HL-60/S4 (cell line): ENCODE data around the gene FAM78A.

ENCODE experiments used
- in situ Hi-C: fragments of 300-500 bp; cut with MboI; formaldehyde crosslinking; loops from 2 replicates; pipeline ENCODE4 v1.14.3; 2022; ENCODE audit warnings: low sequenced_read_pairs

FAM78A gene

GRCh38 chr9:131240047-131240921 lies 36.0 kb downstream of the FAM78A start:
- in situ Hi-C loops = no loop called here

GRCh38 chr9:131239161-131239975 lies 36.9 kb downstream of the FAM78A start:
- in situ Hi-C loops = no loop called here

GRCh38 chr9:131238402-131239021 lies 37.8 kb downstream of the FAM78A start:
- in situ Hi-C loops = no loop called here

GRCh38 chr9:131237931-131238401 lies 38.3 kb downstream of the FAM78A start:
- in situ Hi-C loops = no loop called here

DNA sequence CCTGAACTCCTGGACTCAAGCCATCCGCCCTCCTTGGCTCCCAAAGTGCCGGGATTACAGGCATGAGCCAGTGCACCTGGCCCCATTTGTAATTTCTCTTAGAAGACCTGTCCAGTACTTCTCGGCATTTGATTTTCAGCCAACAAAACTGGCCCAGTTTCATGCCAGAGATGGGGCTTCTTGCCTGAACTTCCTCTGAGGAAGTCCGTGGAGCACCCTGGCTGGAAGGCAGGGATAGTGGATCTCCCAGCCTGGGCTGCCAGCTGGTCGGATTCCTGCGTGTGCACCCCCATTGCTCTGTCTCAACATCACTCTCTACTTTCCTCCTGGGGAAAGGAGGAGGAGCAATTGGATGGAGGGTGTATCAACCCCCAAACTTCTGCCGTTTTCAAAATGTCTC lies 39.0 kb downstream of the FAM78A start:
- in situ Hi-C loops = no loop called here

- in situ Hi-C loops = no loop called here
Measured at GRCh38 chr9:131236761-131237160, 39.5 kb downstream of the FAM78A start.

GRCh38 chr9:131236161-131236560 lies 40.1 kb downstream of the FAM78A start:
- in situ Hi-C loops = no loop called here

- in situ Hi-C loops = no loop called here
Measured at GRCh38 chr9:131235480-131235851, 40.8 kb downstream of the FAM78A start.

- in situ Hi-C loops = no loop called here
Measured at GRCh38 chr9:131234799-131235479, 41.4 kb downstream of the FAM78A start.

DNA sequence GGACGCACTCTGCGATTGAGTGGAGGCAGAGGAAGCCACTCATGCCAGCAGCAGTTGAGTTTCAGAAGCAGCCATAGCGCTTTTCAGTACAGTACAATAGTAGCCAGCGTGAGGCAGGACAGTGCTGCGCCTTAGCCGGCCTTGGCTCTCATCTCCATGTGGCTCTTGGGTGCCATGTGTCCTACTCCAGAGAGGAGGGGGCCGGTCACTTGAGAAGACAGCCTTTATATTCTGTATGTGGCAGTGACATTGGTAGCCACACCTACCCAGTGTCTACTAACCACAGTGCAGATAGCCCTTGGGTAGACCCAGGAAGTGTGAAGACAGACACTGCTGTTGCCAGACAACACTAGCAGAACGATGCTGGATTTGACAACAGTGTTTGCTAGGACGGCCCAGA lies 42.3 kb downstream of the FAM78A start:
- in situ Hi-C loops = no loop called here

- in situ Hi-C loops = no loop called here
Measured at GRCh38 chr9:131233556-131233955, 42.8 kb downstream of the FAM78A start.

- in situ Hi-C loops = no loop called here
Measured at GRCh38 chr9:131228988-131229387, 47.3 kb downstream of the FAM78A start.

DNA sequence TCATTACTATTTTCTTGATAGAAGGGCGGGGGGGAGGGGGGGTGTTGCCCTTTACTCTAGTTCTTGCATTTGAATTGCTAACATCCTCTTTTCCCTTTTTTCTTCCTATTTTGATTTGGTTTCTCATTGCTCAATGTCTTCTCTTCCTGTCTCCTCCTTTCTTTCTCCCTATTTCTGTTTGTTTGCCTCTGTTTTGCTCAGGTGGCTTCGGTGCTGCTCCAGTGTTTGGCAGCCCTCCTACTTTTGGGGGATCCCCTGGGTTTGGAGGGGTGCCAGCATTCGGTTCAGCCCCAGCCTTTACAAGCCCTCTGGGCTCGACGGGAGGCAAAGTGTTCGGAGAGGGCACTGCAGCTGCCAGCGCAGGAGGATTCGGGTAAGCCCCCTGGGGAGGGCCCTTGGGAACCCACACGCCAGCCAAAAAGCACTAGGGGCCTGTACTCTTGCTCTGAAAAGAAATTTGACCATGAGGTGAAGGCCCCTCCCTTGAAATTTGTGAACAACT lies 48.3 kb downstream of the FAM78A start:
- in situ Hi-C loops = no loop called here

DNA sequence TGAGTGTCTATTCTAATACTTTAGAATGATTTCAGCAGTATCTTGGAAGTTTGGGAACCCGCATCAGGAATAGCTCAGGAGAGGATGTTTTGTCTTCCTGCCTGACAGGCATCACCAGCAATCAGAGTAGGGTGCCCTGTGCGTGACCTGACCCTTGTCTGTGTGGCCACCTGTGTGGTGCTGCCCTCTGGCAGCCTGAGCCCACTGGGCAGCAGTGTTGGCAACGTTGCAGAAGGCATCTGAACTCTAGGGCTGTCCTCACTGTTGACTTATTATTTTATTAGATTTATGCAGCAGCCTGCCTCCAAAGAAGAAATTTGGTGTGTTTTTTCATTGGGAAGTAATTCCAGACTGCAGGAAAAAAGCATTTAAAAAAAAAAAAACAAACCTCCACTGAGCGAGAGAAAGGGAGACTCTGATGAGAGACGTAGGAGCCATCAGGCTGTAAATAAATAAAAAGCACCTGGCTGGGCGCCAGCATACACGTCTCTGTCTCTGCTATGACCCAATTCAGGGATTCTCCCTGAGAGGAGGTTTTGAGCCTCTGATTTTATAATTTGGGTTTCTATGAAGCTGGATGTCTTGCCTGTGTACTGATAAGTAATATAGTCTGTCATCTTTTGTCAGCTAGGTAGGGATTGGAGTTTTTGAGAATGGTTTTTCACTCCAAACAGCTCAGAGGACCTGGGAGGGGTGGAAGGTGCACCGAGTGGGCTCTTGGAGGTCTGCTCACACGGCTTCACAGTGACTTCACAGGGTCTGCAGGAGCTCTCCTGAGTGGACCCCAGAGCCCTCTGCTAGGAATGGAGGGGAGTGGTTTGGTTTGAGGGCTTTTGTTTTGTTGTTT lies 49.0 kb downstream of the FAM78A start:
- in situ Hi-C loops = no loop called here

GRCh38 chr9:131226226-131226625 lies 50.1 kb downstream of the FAM78A start:
- in situ Hi-C loops = no loop called here

DNA sequence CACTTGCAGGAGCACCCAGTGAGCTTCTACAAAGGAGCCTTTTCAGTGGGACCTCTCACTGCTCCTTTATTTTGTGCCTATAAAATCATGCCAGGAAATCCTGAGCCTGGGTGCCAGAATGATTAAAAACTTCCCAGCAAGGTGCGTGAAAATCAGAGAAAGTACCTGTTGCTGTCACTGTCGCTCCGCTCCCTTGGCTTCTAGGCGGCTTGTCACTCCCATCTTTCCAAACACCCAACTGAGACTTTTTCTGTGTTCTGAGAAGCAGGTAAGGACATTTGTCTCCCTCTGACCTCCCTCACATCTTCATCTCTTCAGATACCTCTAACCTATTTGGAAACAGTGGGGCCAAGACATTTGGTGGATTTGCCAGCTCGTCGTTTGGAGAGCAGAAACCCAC lies 53.9 kb downstream of the FAM78A start:
- in situ Hi-C loops = no loop called here

DNA sequence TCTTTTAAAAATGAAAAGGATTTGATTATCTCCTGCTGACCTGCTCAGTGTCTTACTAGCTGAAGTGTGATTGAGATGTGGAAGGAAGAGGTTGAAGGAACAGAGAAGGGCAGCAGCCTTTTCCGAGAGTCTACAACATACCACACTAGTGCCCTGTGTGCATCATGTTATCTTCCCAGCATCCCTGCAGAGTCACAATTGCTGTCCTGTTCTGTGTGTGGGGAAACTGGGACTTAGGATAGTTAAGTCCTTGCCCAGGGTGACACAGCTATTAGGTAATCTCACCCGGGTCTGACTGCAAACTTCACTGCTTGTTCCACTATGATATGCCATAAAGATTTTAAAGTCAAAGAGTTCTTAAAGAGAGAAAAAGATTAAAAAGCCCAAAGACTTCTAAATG lies 55.8 kb downstream of the FAM78A start:
- in situ Hi-C loops = no loop called here

- in situ Hi-C loops = no loop called here
Measured at GRCh38 chr9:131218370-131218769, 57.9 kb downstream of the FAM78A start.

DNA sequence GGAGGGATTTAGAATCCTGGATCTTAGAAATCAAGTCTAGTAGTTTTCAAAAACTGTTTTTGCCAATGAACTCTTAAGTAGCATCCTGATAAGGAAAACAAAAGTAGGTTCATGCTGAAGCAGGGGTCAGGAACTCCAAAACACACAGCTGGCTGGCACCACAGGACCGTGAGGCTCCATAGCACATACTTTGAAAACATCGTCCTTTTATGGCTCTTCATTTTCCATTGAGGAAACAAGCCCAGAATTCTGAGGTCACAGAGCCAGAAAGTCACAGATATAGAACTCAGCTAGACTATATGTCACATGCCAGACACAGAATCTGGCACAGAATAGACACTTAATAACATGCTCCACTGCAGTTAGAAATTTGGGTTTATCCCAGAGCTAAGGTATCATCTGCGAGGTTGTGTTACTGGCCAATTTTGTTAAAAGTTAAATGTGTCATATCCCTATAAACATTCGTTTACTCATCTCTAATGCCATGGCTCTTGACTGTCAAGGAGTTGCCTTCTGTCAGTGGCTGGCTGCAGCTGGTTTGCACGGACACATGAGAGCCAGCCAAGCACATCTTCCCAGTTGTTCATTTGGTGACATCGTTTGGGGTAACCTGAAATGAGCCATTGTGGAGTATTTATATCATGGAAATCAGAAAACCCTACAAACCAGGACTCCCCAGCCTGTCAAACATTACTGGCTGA lies 58.8 kb downstream of the FAM78A start:
- in situ Hi-C loops = no loop called here
